Caco-2 (cell line): ENCODE results near the gene CH25H. TPM values are rescaled to one million over a fixed set of nuclear protein-coding genes. Genes with fewer than 3 reads are reported as not detected.

Experiments used
- BruUV-seq: library from RNA; stranded (reverse); fragments of 400-500 nt; replicated peaks from 2 replicates; lab custom pipeline; 2021; lab: Mats Ljungman, UMichigan
- CTCF ChIA-PET: fragments of 300-600 bp; sonication (Branson Sonifier 250); formaldehyde crosslinking; loops from one replicate; lab custom pipeline; 2022; ENCODE audit warnings: antibody characterized with exemption; lab: Charles Lee
- POLR2A ChIA-PET: fragments of 300-600 bp; sonication (Branson Sonifier 250); formaldehyde crosslinking; loops from one replicate; lab custom pipeline; 2022; ENCODE audit warnings: antibody characterized with exemption; lab: Charles Lee
- DNase-seq, 2 experiments: peaks; one replicate each; pipeline versions ENCODE4 v3.0.0 to v3.0.0-alpha.2; 2020 to 2022
- H3K27me3 ChIP-seq: replicated peaks from 2 replicates; pipeline ENCODE4 v1.6.0; 2011; ENCODE audit warnings: low read length; ENCODE audit not compliant: control insufficient read depth, insufficient read depth
- H3K36me3 ChIP-seq: 2 replicates; pipeline ENCODE4 v1.5.1; 2011; ENCODE audit warnings: low read length; ENCODE audit not compliant: control insufficient read depth, insufficient read depth
- H3K4me1 ChIP-seq: fragments of 250-450 bp; sonication (Bioruptor Pico); 2 replicates; pipeline ENCODE4 v1.5.1; 2020; ENCODE audit warnings: mild to moderate bottlenecking
- H3K4me3 ChIP-seq: 2 replicates; pipeline ENCODE4 v1.5.1; 2011; ENCODE audit warnings: low read depth, mild to moderate bottlenecking, control low read depth, low read length
- H3K9me3 ChIP-seq: fragments of 250-450 bp; sonication (Bioruptor Pico); 2 replicates; pipeline ENCODE4 v1.5.1; 2020; ENCODE audit warnings: mild to moderate bottlenecking, moderate library complexity
- H3K27ac Mint-ChIP-seq: one replicate; pipeline ENCODE4 v1.8.0; 2022; ENCODE audit warnings: mixed read lengths; ENCODE audit not compliant: unreplicated experiment
- H3K27me3 Mint-ChIP-seq: one replicate; pipeline ENCODE4 v1.8.0; 2022; ENCODE audit warnings: mixed read lengths; ENCODE audit not compliant: insufficient read depth, unreplicated experiment
- H3K36me3 Mint-ChIP-seq: one replicate; pipeline ENCODE4 v1.8.0; 2022; ENCODE audit warnings: mild to moderate bottlenecking, mixed read lengths; ENCODE audit not compliant: insufficient read depth, unreplicated experiment
- H3K4me1 Mint-ChIP-seq: one replicate; pipeline ENCODE4 v1.8.0; 2022; ENCODE audit warnings: low read depth, mixed read lengths; ENCODE audit not compliant: unreplicated experiment
- H3K4me3 Mint-ChIP-seq: one replicate; pipeline ENCODE4 v1.8.0; 2022; ENCODE audit warnings: mild to moderate bottlenecking, moderate library complexity, mixed read lengths; ENCODE audit not compliant: unreplicated experiment
- H3K9me3 Mint-ChIP-seq: one replicate; pipeline ENCODE4 v1.8.0; 2022; ENCODE audit warnings: mixed read lengths; ENCODE audit not compliant: unreplicated experiment
- CTCF ChIP-seq, 2 experiments: fragments of 200-600 bp in 1 of 2; IDR thresholded peaks; 1 replicate in 1 of 2; 2 replicates in 1 of 2; pipeline versions ENCODE4 v1.5.1 to v1.8.0; 2011 to 2022; ENCODE audit warnings: antibody characterized with exemption in 1 of 2, control low read depth in 1 of 2, inconsistent platforms in 1 of 2, low read depth in 1 of 2, low read length in 1 of 2, mild to moderate bottlenecking in 1 of 2, moderate library complexity in 1 of 2; ENCODE audit not compliant: insufficient read depth in 1 of 2, severe bottlenecking in 1 of 2, unreplicated experiment in 1 of 2
- intact Hi-C: fragments of 100-400 bp; cut with micrococcal nuclease; formaldehyde crosslinking; loops from one replicate; pipeline ENCODE4 v1.10.0; 2022; ENCODE audit not compliant: unreplicated experiment
- total RNA-seq: library from RNA; stranded (reverse); gene quantifications from 2 replicates; pipeline ENCODE4 v1.2.3, GENCODE V29; 2022

CH25H gene
- total RNA-seq, 1 experiment from 2014 or later: not detected

GRCh38 chr10:89245802-89246201 lies 38.7 kb upstream of the CH25H start:
- BruUV-seq: no TSS peak
- peaks cover 10% of the 10 kb centered on the region for H3K4me1 ChIP-seq
- ChIA-PET CTCF (no interaction called here), POLR2A (no interaction called here)
- no peak for DNase-seq
- H3K9me3 ChIP-seq: no peaks in the 10 kb centered on the region
- H3K27me3 ChIP-seq: no peaks in the 10 kb centered on the region
- no peaks in the 10 kb centered on the region for H3K36me3 ChIP-seq
- Mint-ChIP-seq H3K36me3 (no peaks in the 10 kb centered on the region), H3K4me3 (no peak overlapping the region), H3K27me3 (no peaks in the 10 kb centered on the region), H3K4me1 (peaks cover 13% of the 10 kb centered on the region), H3K27ac (no peak overlapping the region), H3K9me3 (no peaks in the 10 kb centered on the region)
- no peak overlapping the region for H3K4me3 ChIP-seq
- intact Hi-C loops: no loop called here
- no peak for TF ChIP-seq CTCF (IDR thresholded peaks at IDR 0.05; ENCODE audit: insufficient read depth in 1 of 2, low read depth in 1 of 2, low read length in 1 of 2, severe bottlenecking in 1 of 2, unreplicated experiment in 1 of 2)

- TF ChIP-seq CTCF (IDR thresholded peaks at IDR 0.05; ENCODE audit: insufficient read depth in 1 of 2, low read depth in 1 of 2, low read length in 1 of 2, severe bottlenecking in 1 of 2, unreplicated experiment in 1 of 2): no peak
- intact Hi-C loops: no loop called here
- Mint-ChIP-seq H3K27me3 (no peaks in the 10 kb centered on the region), H3K27ac (no peak overlapping the region), H3K36me3 (no peaks in the 10 kb centered on the region), H3K4me3 (no peak overlapping the region), H3K4me1 (peaks cover 6% of the 10 kb centered on the region), H3K9me3 (no peaks in the 10 kb centered on the region)
- no peak for DNase-seq
- CTCF ChIA-PET: no interaction called here
- H3K36me3 ChIP-seq: no peaks in the 10 kb centered on the region
- H3K4me3 ChIP-seq: no peak overlapping the region
- POLR2A ChIA-PET: no interaction called here
- no TSS peak for BruUV-seq
- no peaks in the 10 kb centered on the region for H3K9me3 ChIP-seq
- H3K27me3 ChIP-seq: no peaks in the 10 kb centered on the region
- H3K4me1 ChIP-seq: peaks cover 10% of the 10 kb centered on the region
Measured at GRCh38 chr10:89242840-89243568, 35.9 kb upstream of the CH25H start.

- H3K4me1 ChIP-seq: peaks cover 10% of the 10 kb centered on the region
- TF ChIP-seq CTCF (IDR thresholded peaks at IDR 0.05; ENCODE audit: insufficient read depth in 1 of 2, low read depth in 1 of 2, low read length in 1 of 2, severe bottlenecking in 1 of 2, unreplicated experiment in 1 of 2): no peak
- intact Hi-C loops: no loop called here
- Mint-ChIP-seq H3K9me3 (no peaks in the 10 kb centered on the region), H3K4me1 (peaks cover 6% of the 10 kb centered on the region), H3K27ac (no peak overlapping the region), H3K27me3 (no peaks in the 10 kb centered on the region), H3K4me3 (no peak overlapping the region), H3K36me3 (no peaks in the 10 kb centered on the region)
- no peak for DNase-seq
- H3K36me3 ChIP-seq: no peaks in the 10 kb centered on the region
- no TSS peak for BruUV-seq
- CTCF ChIA-PET: no interaction called here
- no peak overlapping the region for H3K4me3 ChIP-seq
- no peaks in the 10 kb centered on the region for H3K27me3 ChIP-seq
- POLR2A ChIA-PET: no interaction called here
- H3K9me3 ChIP-seq: no peaks in the 10 kb centered on the region
Measured at GRCh38 chr10:89242345-89242684, 35.2 kb upstream of the CH25H start.
